H1 (cell line): ENCODE results near the gene OGFR.

Experiments
- ASH2L ChIP-seq: fragments of 200-600, 300-600 bp; sonication (generic); IDR thresholded peaks from one replicate; pipeline ENCODE4 v1.7.1; 2017; ENCODE audit warnings: low read length
- CHD1 ChIP-seq: IDR thresholded peaks from 2 replicates; pipeline ENCODE4 v1.6.1; 2012; ENCODE audit warnings: low read depth, low read length, improper control_type of control experiment
- EGR1 ChIP-seq: IDR thresholded peaks from 2 replicates; pipeline ENCODE4 v1.6.1; 2011; ENCODE audit warnings: low read depth, low read length, borderline replicate concordance
- MAFK ChIP-seq: IDR thresholded peaks from 2 replicates; pipeline ENCODE4 v1.6.1; 2012; ENCODE audit warnings: low read depth, mild to moderate bottlenecking, improper control_type of control experiment, low read length
- POLR2AphosphoS5 ChIP-seq: IDR thresholded peaks from 2 replicates; pipeline ENCODE4 v1.6.1; 2011; ENCODE audit warnings: low read depth, low read length
- SIRT6 ChIP-seq: IDR thresholded peaks from one replicate; pipeline ENCODE4 v1.7.1; 2012; ENCODE audit warnings: low read length, inconsistent platforms
- TF ChIP-seq, protein P1 (sequence below): IDR thresholded peaks from 2 replicates; pipeline ENCODE4 v1.6.1; 2011; ENCODE audit warnings: low read length, improper control_type of control experiment
- TF ChIP-seq, protein P2 (sequence below), 3 experiments: IDR thresholded peaks; 1 replicate in 2 of 3; 2 replicates in 1 of 3; pipeline versions ENCODE4 v1.5.1 to v1.6.1; 2011; ENCODE audit warnings: low read length in 3 of 3, mild to moderate bottlenecking in 3 of 3, inconsistent platforms in 2 of 3, low read depth in 1 of 3, moderate library complexity in 1 of 3; ENCODE audit not compliant: insufficient read depth in 1 of 3; ENCODE audit errors: control extremely low read depth in 1 of 3
- TF ChIP-seq, protein P3 (sequence below): IDR thresholded peaks from 2 replicates; pipeline ENCODE4 v1.6.1; 2011; ENCODE audit warnings: low read depth, mild to moderate bottlenecking, low read length; ENCODE audit not compliant: insufficient read depth

DNA sequence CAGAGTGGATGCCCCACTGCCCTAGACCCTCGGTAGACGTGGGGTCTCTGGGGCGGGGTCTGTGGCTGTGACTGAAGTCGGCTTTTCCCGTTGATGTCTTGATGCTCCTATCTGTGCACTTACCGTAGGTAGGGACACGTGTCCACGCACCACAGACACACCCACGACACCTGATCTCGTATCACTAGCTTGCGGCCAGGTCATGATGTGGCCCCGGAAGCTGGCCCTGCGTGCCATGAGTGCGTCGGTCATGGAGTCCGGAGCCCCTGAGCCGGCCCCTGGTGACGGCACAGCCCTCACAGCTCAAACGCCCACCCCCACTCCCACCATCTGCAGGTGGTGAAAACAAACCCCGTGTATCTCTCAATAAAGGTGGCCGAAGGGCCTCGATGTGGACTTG lies 42.3 kb upstream of the OGFR start:
- TF ChIP-seq, protein P1, sequence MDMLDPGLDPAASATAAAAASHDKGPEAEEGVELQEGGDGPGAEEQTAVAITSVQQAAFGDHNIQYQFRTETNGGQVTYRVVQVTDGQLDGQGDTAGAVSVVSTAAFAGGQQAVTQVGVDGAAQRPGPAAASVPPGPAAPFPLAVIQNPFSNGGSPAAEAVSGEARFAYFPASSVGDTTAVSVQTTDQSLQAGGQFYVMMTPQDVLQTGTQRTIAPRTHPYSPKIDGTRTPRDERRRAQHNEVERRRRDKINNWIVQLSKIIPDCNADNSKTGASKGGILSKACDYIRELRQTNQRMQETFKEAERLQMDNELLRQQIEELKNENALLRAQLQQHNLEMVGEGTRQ, result no peak
- TF ChIP-seq, protein P2, sequence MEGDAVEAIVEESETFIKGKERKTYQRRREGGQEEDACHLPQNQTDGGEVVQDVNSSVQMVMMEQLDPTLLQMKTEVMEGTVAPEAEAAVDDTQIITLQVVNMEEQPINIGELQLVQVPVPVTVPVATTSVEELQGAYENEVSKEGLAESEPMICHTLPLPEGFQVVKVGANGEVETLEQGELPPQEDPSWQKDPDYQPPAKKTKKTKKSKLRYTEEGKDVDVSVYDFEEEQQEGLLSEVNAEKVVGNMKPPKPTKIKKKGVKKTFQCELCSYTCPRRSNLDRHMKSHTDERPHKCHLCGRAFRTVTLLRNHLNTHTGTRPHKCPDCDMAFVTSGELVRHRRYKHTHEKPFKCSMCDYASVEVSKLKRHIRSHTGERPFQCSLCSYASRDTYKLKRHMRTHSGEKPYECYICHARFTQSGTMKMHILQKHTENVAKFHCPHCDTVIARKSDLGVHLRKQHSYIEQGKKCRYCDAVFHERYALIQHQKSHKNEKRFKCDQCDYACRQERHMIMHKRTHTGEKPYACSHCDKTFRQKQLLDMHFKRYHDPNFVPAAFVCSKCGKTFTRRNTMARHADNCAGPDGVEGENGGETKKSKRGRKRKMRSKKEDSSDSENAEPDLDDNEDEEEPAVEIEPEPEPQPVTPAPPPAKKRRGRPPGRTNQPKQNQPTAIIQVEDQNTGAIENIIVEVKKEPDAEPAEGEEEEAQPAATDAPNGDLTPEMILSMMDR (IDR thresholded peaks at IDR 0.05; ENCODE audit: control extremely low read depth in 1 of 3, insufficient read depth in 1 of 3, low read depth in 1 of 3, low read length in 3 of 3), result no peak
- no peak for TF ChIP-seq ASH2L
- TF ChIP-seq, protein P3, sequence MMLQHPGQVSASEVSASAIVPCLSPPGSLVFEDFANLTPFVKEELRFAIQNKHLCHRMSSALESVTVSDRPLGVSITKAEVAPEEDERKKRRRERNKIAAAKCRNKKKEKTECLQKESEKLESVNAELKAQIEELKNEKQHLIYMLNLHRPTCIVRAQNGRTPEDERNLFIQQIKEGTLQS, result no peak
- no peak for TF ChIP-seq CHD1
- no peak for TF ChIP-seq SIRT6
- TF ChIP-seq MAFK, result no peak
- no peak for TF ChIP-seq POLR2AphosphoS5
- no peak for TF ChIP-seq EGR1
